Gastroesophageal sphincter (tissue), 4 donors: ENCODE measurements around the gene EBI3. TPM values are rescaled to one million over a fixed set of nuclear protein-coding genes. Genes with fewer than 3 reads are reported as not detected.
"Not testable (repeated sequence)": the region's sequence is repeated elsewhere in the genome, so short reads cannot be mapped to it uniquely, and the experiment has no call there.

Source experiments
- ATAC-seq: fragments of 150-250 bp; one replicate; pipeline ENCODE4 v1.9.1; 2016; ENCODE audit warnings: mild to moderate bottlenecking, moderate library complexity
- H3K27ac ChIP-seq, 4 donors: fragments of 200-600 bp; sonication (generic) in 3 of 4; 1 replicate in 3 of 4; 2 replicates in 1 of 4; pipeline ENCODE4 v1.5.1; 2016 to 2019
- H3K27me3 ChIP-seq: fragments of 200-600 bp; sonication (generic); one replicate; pipeline ENCODE4 v1.5.1; 2019
- H3K36me3 ChIP-seq, 2 donors: fragments of 200-600 bp; sonication (generic); one replicate each; pipeline ENCODE4 v1.5.1; 2019; ENCODE audit warnings: control low read depth in 1 of 2
- H3K4me1 ChIP-seq, 3 donors: fragments of 200-600 bp; sonication (generic); 1 replicate in 2 of 3; 2 replicates in 1 of 3; pipeline ENCODE4 v1.5.1; 2016 to 2019; ENCODE audit warnings: control low read depth in 2 of 3
- H3K4me3 ChIP-seq, 2 donors: fragments of 200-600 bp; sonication (generic); one replicate each; pipeline ENCODE4 v1.5.1; 2019; ENCODE audit warnings: mild to moderate bottlenecking in 1 of 2, moderate library complexity in 1 of 2
- H3K9me3 ChIP-seq, 3 donors: fragments of 200-600 bp; sonication (generic); one replicate each; pipeline ENCODE4 v1.5.1; 2017 to 2019; ENCODE audit warnings: control low read depth in 2 of 3
- CTCF ChIP-seq, 4 experiments: fragments of 200-600 bp in 2 of 4; fragments of 450-650 bp in 2 of 4; sonication (generic) in 1 of 4; IDR thresholded peaks; one replicate each; pipeline ENCODE4 v1.5.1; 2017 to 2019; ENCODE audit warnings: antibody characterized with exemption in 4 of 4, mild to moderate bottlenecking in 2 of 4, moderate library complexity in 2 of 4
- EP300 ChIP-seq: sonication (generic); formaldehyde crosslinking; IDR thresholded peaks from one replicate; pipeline ENCODE4 v1.6.1; 2017; ENCODE audit warnings: antibody characterized with exemption, mild to moderate bottlenecking
- POLR2A ChIP-seq, 2 donors: fragments of 450-650 bp; IDR thresholded peaks; one replicate each; pipeline ENCODE4 v1.6.1; 2017; ENCODE audit warnings: antibody characterized with exemption in 2 of 2, mild to moderate bottlenecking in 2 of 2, moderate library complexity in 1 of 2
- POLR2AphosphoS5 ChIP-seq: sonication (generic); formaldehyde crosslinking; IDR thresholded peaks from one replicate; pipeline ENCODE4 v1.6.1; 2017; ENCODE audit warnings: antibody characterized with exemption
- WGBS, 2 donors: methylation state at CpG; one replicate each; pipeline ENCODE4 v1.1.5; 2018; ENCODE audit warnings: low coverage in 1 of 2; 5-methylcytosine and 5-hydroxymethylcytosine counted together
- total RNA-seq, 4 donors: library from RNA; depleted of rRNA; stranded (reverse); fragments of >200 nt; gene quantifications; one replicate each; pipeline ENCODE4 v1.1.0, GENCODE V29; 2016

EBI3 gene
- total RNA-seq, 4 donors from 2014 or later: 0.54 to 8.2 (median 0.96) TPM; not detected in 1

- Histone ChIP-seq H3K27me3 (peaks cover 31% of the 10 kb centered on the region), H3K36me3 (no peaks in the 10 kb centered on the region), H3K9me3 (no peaks in the 10 kb centered on the region), H3K27ac (no peak overlapping the region), H3K4me1 (no peaks in the 10 kb centered on the region), H3K4me3 (no peak overlapping the region)
- ATAC-seq: no peak
- WGBS, 2 donors: 40 to 64% methylated on average over 2 to 3 of the region's 3 CpGs
- TF ChIP-seq CTCF (IDR thresholded peaks at IDR 0.05): no peak
Measured at GRCh38 chr19:4213116-4213515, 16.2 kb upstream of the EBI3 start.

DNA sequence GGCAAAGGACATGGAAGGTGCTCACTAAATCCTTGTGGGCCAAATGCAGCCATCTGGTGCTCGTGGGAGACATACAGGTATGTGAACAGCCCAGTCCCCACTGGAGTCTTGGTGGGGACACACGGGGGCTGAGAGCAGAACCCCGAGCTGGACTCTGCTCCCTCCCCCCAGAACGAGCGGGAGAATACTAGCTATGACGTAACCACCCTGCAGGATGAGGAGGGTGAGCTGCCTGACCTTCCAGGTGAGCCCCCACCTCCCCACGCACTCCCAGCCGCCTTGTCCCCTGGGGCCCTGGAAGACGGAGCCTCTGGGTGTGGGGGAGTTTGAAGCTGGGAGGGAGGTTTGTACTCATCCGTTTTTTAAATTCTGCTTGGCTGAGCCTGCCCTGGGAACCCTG, 13.5 kb upstream of the EBI3 start:
- Histone ChIP-seq H3K36me3 (no peaks in the 10 kb centered on the region), H3K27ac (no peak overlapping the region), H3K4me3 (no peak overlapping the region), H3K4me1 (no peaks in the 10 kb centered on the region), H3K27me3 (peaks cover 10% of the 10 kb centered on the region), H3K9me3 (no peaks in the 10 kb centered on the region)
- TF ChIP-seq POLR2AphosphoS5 (no peak), EP300 (no peak), POLR2A (IDR thresholded peaks at IDR 0.05) (no peak), CTCF (IDR thresholded peaks at IDR 0.05) (no peak)
- ATAC-seq: no peak
- 60 to 69% methylated on average over 1 to 10 of the region's 10 CpGs for WGBS, 2 donors

DNA sequence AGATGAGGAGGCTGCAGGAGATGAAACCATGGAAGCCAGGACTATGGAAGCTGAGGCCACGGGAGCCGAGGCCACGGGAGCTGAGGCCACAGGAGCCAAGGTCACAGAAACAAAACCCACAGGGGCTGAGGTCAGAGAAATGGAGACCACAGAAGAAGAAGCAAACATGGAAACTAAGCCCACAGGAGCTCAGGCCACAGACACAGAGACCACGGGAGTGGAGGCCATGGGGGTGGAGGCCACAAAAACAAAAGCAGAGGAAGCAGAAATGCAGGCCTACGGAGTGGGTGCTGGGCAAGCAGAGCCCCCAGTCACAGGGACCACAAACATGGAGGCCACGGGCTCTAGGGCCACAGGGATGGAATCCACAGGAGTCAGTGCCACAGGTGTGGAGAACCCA, 12.5 kb upstream of the EBI3 start:
- Histone ChIP-seq H3K4me3 (no peak overlapping the region), H3K9me3 (no peaks in the 10 kb centered on the region), H3K27me3 (no peaks in the 10 kb centered on the region), H3K36me3 (no peaks in the 10 kb centered on the region), H3K27ac (no peak overlapping the region), H3K4me1 (no peaks in the 10 kb centered on the region)
- no peak for ATAC-seq
- WGBS, 2 donors: 50 to 86% methylated on average over 2 to 6 of the region's 6 CpGs
- TF ChIP-seq POLR2A (IDR thresholded peaks at IDR 0.05): no peak
- no peak for TF ChIP-seq CTCF (IDR thresholded peaks at IDR 0.05)
- no peak for TF ChIP-seq POLR2AphosphoS5
- no peak for TF ChIP-seq EP300

DNA sequence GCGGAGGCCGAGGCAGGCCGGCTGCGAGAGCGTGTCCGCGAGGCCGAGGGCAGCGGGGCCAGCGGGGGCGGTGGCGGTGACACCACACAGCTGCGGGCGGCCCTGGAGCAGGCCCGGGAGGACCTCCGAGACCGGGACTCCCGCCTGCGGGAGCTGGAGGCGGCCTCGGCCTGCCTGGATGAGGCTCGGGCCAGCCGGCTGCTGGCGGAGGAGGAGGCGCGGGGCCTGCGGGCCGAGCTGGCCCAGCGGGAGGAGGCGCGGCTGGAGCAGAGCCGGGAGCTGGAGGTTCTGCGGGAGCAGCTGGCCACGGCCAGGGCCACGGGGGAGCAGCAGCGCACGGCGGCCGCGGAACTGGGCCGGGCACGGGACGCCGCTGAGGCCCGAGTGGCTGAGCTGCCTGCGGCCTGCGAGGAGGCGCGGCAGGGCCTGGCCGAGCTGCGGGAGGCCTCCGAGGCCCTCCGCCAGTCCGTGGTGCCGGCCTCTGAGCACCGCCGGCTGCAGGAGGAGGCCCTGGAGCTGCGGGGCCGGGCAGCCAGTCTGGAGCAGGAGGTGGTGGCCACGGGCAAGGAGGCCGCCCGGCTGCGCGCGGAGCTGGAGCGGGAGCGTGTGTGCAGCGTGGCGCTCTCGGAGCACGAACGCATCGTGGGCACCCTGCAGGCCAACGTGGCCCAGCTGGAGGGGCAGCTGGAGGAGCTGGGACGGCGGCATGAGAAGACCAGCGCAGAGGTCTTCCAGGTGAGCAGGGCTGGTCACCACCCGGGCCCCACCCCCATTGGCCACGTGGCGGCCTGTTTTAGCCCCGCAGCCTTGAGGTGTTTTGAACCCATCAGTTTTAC, 11.7 kb upstream of the EBI3 start:
- H3K4me1 ChIP-seq: no peaks in the 10 kb centered on the region
- H3K27me3 ChIP-seq: no peaks in the 10 kb centered on the region
- H3K27ac ChIP-seq: no peak overlapping the region
- 95 to 96% methylated on average over 4 to 26 of the region's 81 CpGs for WGBS, 2 donors
- TF ChIP-seq POLR2A (IDR thresholded peaks at IDR 0.05) (no peak), CTCF (IDR thresholded peaks at IDR 0.05) (no peak), POLR2AphosphoS5 (no peak), EP300 (no peak)
- no peak for ATAC-seq
- no peaks in the 10 kb centered on the region for H3K36me3 ChIP-seq
- no peaks in the 10 kb centered on the region for H3K9me3 ChIP-seq
- no peak overlapping the region for H3K4me3 ChIP-seq

- H3K36me3 ChIP-seq, H3K4me1 ChIP-seq, H3K9me3 ChIP-seq, ATAC-seq, H3K27ac ChIP-seq, H3K4me3 ChIP-seq, H3K27me3 ChIP-seq: not testable (repeated sequence)
- WGBS, 2 donors: 75 to 100% methylated on average over 1 of the region's 1 CpG
Measured at GRCh38 chr19:4218523-4218922, 10.8 kb upstream of the EBI3 start.
